ENCODE data around the gene DYNC1I2. TPM values are rescaled to one million over a fixed set of nuclear protein-coding genes. Genes with fewer than 3 reads are reported as not detected.
A peak's percentile ranks its signal among the peaks of the same experiment; 100 is the strongest.

The DYNC1I2 gene
- total RNA-seq, 2 experiments from 2014 or later, result 42.3 to 58.5 TPM

DNA sequence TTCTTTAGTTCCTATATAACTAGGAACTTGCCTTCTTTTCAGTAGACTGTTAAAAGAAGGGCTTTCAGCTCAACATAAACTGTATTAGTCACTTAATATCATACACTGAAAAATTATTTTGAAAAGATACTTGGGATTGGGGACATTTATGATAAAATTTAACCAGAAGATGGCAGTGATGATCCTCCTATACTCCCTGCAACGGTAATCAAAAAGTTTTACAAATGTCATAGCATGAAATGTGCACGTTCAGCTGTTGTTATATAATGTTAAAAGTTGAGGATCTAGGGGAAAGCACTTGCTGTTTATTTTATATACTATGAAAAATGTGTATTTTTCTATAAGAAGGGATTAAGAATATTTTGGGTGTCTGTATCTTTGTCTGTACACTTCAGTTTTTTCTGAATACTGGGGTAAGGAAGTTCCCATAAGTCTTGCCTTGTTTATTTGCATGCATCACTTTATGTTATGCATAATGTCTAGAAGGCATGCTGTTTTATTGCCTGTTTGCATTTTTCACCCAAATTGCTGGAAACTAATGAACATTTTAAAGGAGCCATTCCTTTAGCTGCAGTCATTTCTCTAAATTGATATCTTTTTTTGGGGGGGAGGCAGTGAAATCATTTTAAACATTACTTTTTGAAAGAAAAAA, 19.0 kb downstream of the DYNC1I2 start:
- intact Hi-C loops (cut with micrococcal nuclease; ENCODE audit: unreplicated experiment), result loop anchor here (1.0 to 5.0 kb wide), 2 partner anchors 398 to 761 kb away; no protein-coding TSS in a partner anchor
- Histone ChIP-seq H3K36me3 (ENCODE audit: insufficient read depth, low read length) (peaks cover 21% of the 10 kb centered on the region; the same call in 1 of the 2 replicates), H2AFZ (ENCODE audit: low read length) (no peak overlapping the region), H3K4me1 (ENCODE audit: insufficient read depth, low read length, poor library complexity, severe bottlenecking) (peaks cover 9% of the 10 kb centered on the region), H3K27ac (ENCODE audit: low read depth, low read length, poor library complexity, severe bottlenecking) (no peak overlapping the region), H3K79me2 (ENCODE audit: insufficient read depth, low read depth, low read length) (peaks cover 15% of the 10 kb centered on the region; the same call in 1 of the 2 replicates), H3K9me3 (ENCODE audit: low read length) (no peaks in the 10 kb centered on the region), H3K4me2 (ENCODE audit: low read length) (no peak overlapping the region; the same call in 1 of the 2 replicates), H3K4me3 (ENCODE audit: low read depth, low read length, poor library complexity, severe bottlenecking) (no peak overlapping the region), H3K9me2 (ENCODE audit: insufficient read depth, low read length) (no peaks in the 10 kb centered on the region), H4K20me1 (ENCODE audit: insufficient read depth, low read length) (0 out of 2 replicates have a peak, but pooled peaks cover 8% of the 10 kb centered on the region)
- no TSS peak for BruUV-seq (replicated peaks)
- ChIA-PET CTCF (ENCODE audit: unreplicated experiment) (no interaction called here), POLR2A (interaction anchor here (0.7 to 1.6 kb wide), 3 partner anchors 9 to 730 kb away, joined by 3 to 4 read pairs (median 4); no protein-coding TSS in a partner anchor)
- TF ChIP-seq EZH2phosphoT487 (IDR thresholded peaks at IDR 0.05; ENCODE audit: borderline replicate concordance, low read depth, low read length) (no peak), CTCF (conservative IDR thresholded peaks at IDR 0.05; ENCODE audit: low read length) (peak; percentile 77)
- DNase-seq (ENCODE audit: low spot score), result peak; percentile 37

- ChIA-PET CTCF (ENCODE audit: unreplicated experiment) (no interaction called here), POLR2A (interaction anchor here (0.6 to 0.8 kb wide), 2 partner anchors 9 to 328 kb away, joined by 4 read pairs; no protein-coding TSS in a partner anchor)
- Histone ChIP-seq H3K79me2 (ENCODE audit: insufficient read depth, low read depth, low read length) (peaks cover 15% of the 10 kb centered on the region; the same call in 1 of the 2 replicates), H3K9me3 (ENCODE audit: low read length) (no peaks in the 10 kb centered on the region), H3K36me3 (ENCODE audit: insufficient read depth, low read length) (peaks cover 20% of the 10 kb centered on the region; the same call in 1 of the 2 replicates), H3K4me1 (ENCODE audit: insufficient read depth, low read length, poor library complexity, severe bottlenecking) (peaks cover 9% of the 10 kb centered on the region), H3K4me2 (ENCODE audit: low read length) (no peak overlapping the region), H2AFZ (ENCODE audit: low read length) (no peak overlapping the region), H4K20me1 (ENCODE audit: insufficient read depth, low read length) (0 out of 2 replicates have a peak, but pooled peaks cover 8% of the 10 kb centered on the region), H3K27ac (ENCODE audit: low read depth, low read length, poor library complexity, severe bottlenecking) (no peak overlapping the region), H3K9me2 (ENCODE audit: insufficient read depth, low read length) (no peaks in the 10 kb centered on the region), H3K4me3 (ENCODE audit: low read depth, low read length, poor library complexity, severe bottlenecking) (no peak overlapping the region)
- BruUV-seq (replicated peaks), result no TSS peak
- no peak for DNase-seq (ENCODE audit: low spot score)
- intact Hi-C loops (cut with micrococcal nuclease; ENCODE audit: unreplicated experiment), result loop anchor here (5.0 kb wide), 1 partner anchor 760 kb away; no protein-coding TSS in a partner anchor
- no peak for TF ChIP-seq EZH2phosphoT487 (IDR thresholded peaks at IDR 0.05; ENCODE audit: borderline replicate concordance, low read depth, low read length)
- TF ChIP-seq CTCF (conservative IDR thresholded peaks at IDR 0.05; ENCODE audit: low read length), result no peak
Measured at GRCh38 chr2:171707752-171708151, 20.5 kb downstream of the DYNC1I2 start.

Measured in OCI-LY7 (cell line).